Endothelial cell of umbilical vein (primary cell): ENCODE measurements around the gene TRIM22. TPM values are rescaled to one million over a fixed set of nuclear protein-coding genes. Genes with fewer than 3 reads are reported as not detected.

Source experiments
- BruUV-seq: library from RNA; stranded (reverse); fragments of 400-500 nt; replicated peaks from 2 replicates; lab custom pipeline; 2021; lab: Mats Ljungman, UMichigan
- CTCF ChIA-PET: fragments of 300-600, 350-600 bp; sonication (Branson Sonifier 250); formaldehyde crosslinking; loops from one replicate; lab custom pipeline; 2021; ENCODE audit warnings: antibody characterized with exemption, inconsistent platforms; lab: Charles Lee
- POLR2A ChIA-PET: fragments of 300-600, 350-600 bp; sonication (Branson Sonifier 250); formaldehyde crosslinking; loops from one replicate; lab custom pipeline; 2021; ENCODE audit warnings: antibody characterized with exemption, inconsistent platforms; lab: Charles Lee
- DNase-seq: peaks from one replicate; pipeline ENCODE4 v3.0.0-alpha.2; 2011; ENCODE audit warnings: low read depth, low spot score
- FAIRE-seq: peaks from 2 replicates; lab custom pipeline; 2011; peaks lifted over from hg19 to GRCh38; lab: Jason Lieb, UNC
- H2AFZ ChIP-seq: 2 replicates; pipeline ENCODE4 v1.6.0; 2012; ENCODE audit warnings: low read depth, low read length, control low read depth, inconsistent platforms
- H3K27ac ChIP-seq: 2 replicates; pipeline ENCODE4 v1.5.1; 2011; ENCODE audit warnings: low read depth, mild to moderate bottlenecking, control low read depth, low read length, moderate library complexity; ENCODE audit not compliant: insufficient read depth
- H3K27me3 ChIP-seq, 2 experiments: 2 replicates each; pipeline versions ENCODE4 v1.6.0 to v1.6.1; 2011; ENCODE audit warnings: low read length in 2 of 2, mixed read lengths in 1 of 2; ENCODE audit not compliant: control insufficient read depth in 2 of 2, insufficient read depth in 2 of 2
- H3K36me3 ChIP-seq, 2 experiments: 2 replicates in 1 of 2; 3 replicates in 1 of 2; pipeline ENCODE4 v1.5.1; 2011; ENCODE audit warnings: low read length in 2 of 2, mild to moderate bottlenecking in 1 of 2, moderate library complexity in 1 of 2; ENCODE audit not compliant: control insufficient read depth in 2 of 2, insufficient read depth in 2 of 2; ENCODE audit errors: extremely low read depth in 1 of 2
- H3K4me1 ChIP-seq: 3 replicates; pipeline ENCODE4 v1.5.1; 2011; ENCODE audit warnings: mild to moderate bottlenecking, low read length; ENCODE audit not compliant: control insufficient read depth, insufficient read depth; ENCODE audit errors: extremely low read depth
- H3K4me2 ChIP-seq: 2 replicates; pipeline ENCODE4 v1.6.1; 2011; ENCODE audit warnings: low read length, control low read depth, mixed read lengths; ENCODE audit not compliant: insufficient read depth
- H3K4me3 ChIP-seq, 3 experiments: fragments of 200-600 bp in 1 of 3; sonication (generic), shearing (Covaris generic) in 1 of 3; replicated peaks in 1 of 3; 2 replicates each; pipeline ENCODE4 v1.5.1; 2011 to 2016; ENCODE audit warnings: control low read depth in 3 of 3, low read length in 3 of 3, mild to moderate bottlenecking in 2 of 3, inconsistent platforms in 1 of 3, low read depth in 1 of 3, moderate library complexity in 1 of 3; ENCODE audit not compliant: insufficient read depth in 1 of 3
- H3K79me2 ChIP-seq: 2 replicates; pipeline ENCODE4 v1.6.0; 2012; ENCODE audit warnings: low read length, inconsistent platforms; ENCODE audit not compliant: control insufficient read depth, insufficient read depth
- H3K9ac ChIP-seq: replicated peaks from 2 replicates; pipeline ENCODE3; 2011; ENCODE audit warnings: low read length, control low read depth; ENCODE audit not compliant: insufficient read depth; ENCODE audit errors: extremely low read depth
- H3K9me1 ChIP-seq: replicated peaks from 3 replicates; pipeline ENCODE4 v1.6.0; 2011; ENCODE audit warnings: mild to moderate bottlenecking, low read length; ENCODE audit not compliant: control insufficient read depth, insufficient read depth; ENCODE audit errors: extremely low read depth
- H3K9me3 ChIP-seq: replicated peaks from 2 replicates; pipeline ENCODE4 v1.5.1; 2012; ENCODE audit warnings: low read length, inconsistent platforms; ENCODE audit not compliant: control insufficient read depth, insufficient read depth
- H4K20me1 ChIP-seq: replicated peaks from 2 replicates; pipeline ENCODE3; 2011; ENCODE audit warnings: mild to moderate bottlenecking, low read length; ENCODE audit not compliant: control insufficient read depth, insufficient read depth; ENCODE audit errors: extremely low read depth
- EZH2 ChIP-seq: IDR thresholded peaks from 2 replicates; pipeline ENCODE4 v1.6.1; 2012; ENCODE audit warnings: borderline replicate concordance, low read depth, mild to moderate bottlenecking, moderate library complexity, low read length, inconsistent platforms; ENCODE audit not compliant: severe bottlenecking
- GATA2 ChIP-seq: IDR thresholded peaks from 2 replicates; pipeline ENCODE4 v1.7.0; 2011; ENCODE audit warnings: low read depth, mild to moderate bottlenecking, moderate library complexity, mixed read lengths, low read length; ENCODE audit not compliant: insufficient read length, insufficient read depth
- MYC ChIP-seq: IDR thresholded peaks from one replicate; pipeline ENCODE4 v1.6.1; 2011; ENCODE audit warnings: mild to moderate bottlenecking, low read depth, low read length
- POLR2A ChIP-seq: IDR thresholded peaks from 2 replicates; pipeline ENCODE4 v1.6.1; 2012; ENCODE audit warnings: low read depth, mild to moderate bottlenecking, control low read depth, low read length
- POLR2AphosphoS5 ChIP-seq: IDR thresholded peaks from 2 replicates; pipeline ENCODE4 v1.6.1; 2012; ENCODE audit warnings: low read depth, mild to moderate bottlenecking, control low read depth, low read length, moderate library complexity; ENCODE audit not compliant: insufficient read depth
- dilution Hi-C: fragments of 300-500 bp; cut with MboI; formaldehyde crosslinking; loops from one replicate; pipeline ENCODE4 v1.15.0; 2019; ENCODE audit warnings: low sequenced_read_pairs; ENCODE audit not compliant: extremely low pct_ligation_motif_present
- intact Hi-C: fragments of 100-400 bp; cut with micrococcal nuclease; formaldehyde crosslinking; loops from one replicate; pipeline ENCODE4 v1.10.0; 2022
- polyA plus RNA-seq, 4 experiments: library from polyadenylated mRNA; depleted of rRNA in 3 of 4; stranded (reverse) in 3 of 4; unstranded in 1 of 4; fragments of >200 nt; gene quantifications; 2 replicates each; pipeline versions ENCODE4 v1.2.1 to v1.2.3, GENCODE V29; 2011 to 2012; ENCODE audit warnings: missing spikeins in 1 of 4
- total RNA-seq: library from RNA; stranded (reverse); gene quantifications from 2 replicates; pipeline ENCODE4 v1.2.3, GENCODE V29; 2021
- TF ChIP-seq, protein P1 (sequence below), 2 donors: IDR thresholded peaks; 1 replicate in 1 of 2; 2 replicates in 1 of 2; pipeline ENCODE4 v1.5.1; 2011; ENCODE audit warnings: low read length in 2 of 2, mild to moderate bottlenecking in 2 of 2, moderate library complexity in 2 of 2, control low read depth in 1 of 2, inconsistent platforms in 1 of 2, low read depth in 1 of 2; ENCODE audit not compliant: insufficient read depth in 1 of 2; ENCODE audit errors: extremely low read depth in 1 of 2

Gene TRIM22
- total and polyA plus RNA-seq, 2 donors (not counting 3 experiments of a cell fraction or from before 2014, with no cell fraction given) = 73.5 to 110 TPM

GRCh38 chr11:5701055-5701577 is 11.5 kb downstream of the TRIM22 start:
- Histone ChIP-seq H3K27ac (no peak overlapping the region), H3K79me2 (no peaks in the 10 kb centered on the region), H4K20me1 (no peaks in the 10 kb centered on the region), H3K4me3 (no peak overlapping the region), H3K4me2 (no peak overlapping the region), H3K9me1 (no peaks in the 10 kb centered on the region), H3K9me3 (no peaks in the 10 kb centered on the region), H3K4me1 (no peaks in the 10 kb centered on the region), H2AFZ (no peak overlapping the region), H3K27me3 (no peaks in the 10 kb centered on the region), H3K36me3 (peaks cover 5 to 18% of the 10 kb centered on the region in 2 experiments), H3K9ac (no peak overlapping the region)
- FAIRE-seq (no peak), DNase-seq (no peak)
- no TSS peak for BruUV-seq
- POLR2A ChIA-PET = no interaction called here
- TF ChIP-seq POLR2A (no peak), EZH2 (no peak), POLR2AphosphoS5 (no peak), GATA2 (no peak), MYC (no peak)
- TF ChIP-seq, protein P1, sequence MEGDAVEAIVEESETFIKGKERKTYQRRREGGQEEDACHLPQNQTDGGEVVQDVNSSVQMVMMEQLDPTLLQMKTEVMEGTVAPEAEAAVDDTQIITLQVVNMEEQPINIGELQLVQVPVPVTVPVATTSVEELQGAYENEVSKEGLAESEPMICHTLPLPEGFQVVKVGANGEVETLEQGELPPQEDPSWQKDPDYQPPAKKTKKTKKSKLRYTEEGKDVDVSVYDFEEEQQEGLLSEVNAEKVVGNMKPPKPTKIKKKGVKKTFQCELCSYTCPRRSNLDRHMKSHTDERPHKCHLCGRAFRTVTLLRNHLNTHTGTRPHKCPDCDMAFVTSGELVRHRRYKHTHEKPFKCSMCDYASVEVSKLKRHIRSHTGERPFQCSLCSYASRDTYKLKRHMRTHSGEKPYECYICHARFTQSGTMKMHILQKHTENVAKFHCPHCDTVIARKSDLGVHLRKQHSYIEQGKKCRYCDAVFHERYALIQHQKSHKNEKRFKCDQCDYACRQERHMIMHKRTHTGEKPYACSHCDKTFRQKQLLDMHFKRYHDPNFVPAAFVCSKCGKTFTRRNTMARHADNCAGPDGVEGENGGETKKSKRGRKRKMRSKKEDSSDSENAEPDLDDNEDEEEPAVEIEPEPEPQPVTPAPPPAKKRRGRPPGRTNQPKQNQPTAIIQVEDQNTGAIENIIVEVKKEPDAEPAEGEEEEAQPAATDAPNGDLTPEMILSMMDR (IDR thresholded peaks at IDR 0.05; ENCODE audit: extremely low read depth in 1 of 2, insufficient read depth in 1 of 2, low read depth in 1 of 2, low read length in 2 of 2) = no peak
- dilution Hi-C loops (no loop called here), intact Hi-C loops (no loop called here)
- CTCF ChIA-PET = interaction anchor here (0.9 to 2.4 kb wide), 3 partner anchors 11 to 1221 kb away, joined by 4 to 10 read pairs (median 8); partner anchors contain the start of genes TRIM22 and TRIM5
